HG03097 (cell line): ENCODE data around the gene DPH1.
"Not testable (repeated sequence)": the region's sequence is repeated elsewhere in the genome, so short reads cannot be mapped to it uniquely, and the experiment has no call there.

Experiments used
- ATAC-seq: cut with Tn5 transposase; IDR thresholded peaks from one replicate; pipeline ENCODE4 v1.9.1; 2021; ENCODE audit not compliant: unreplicated experiment, low FRiP score

Gene DPH1

DNA sequence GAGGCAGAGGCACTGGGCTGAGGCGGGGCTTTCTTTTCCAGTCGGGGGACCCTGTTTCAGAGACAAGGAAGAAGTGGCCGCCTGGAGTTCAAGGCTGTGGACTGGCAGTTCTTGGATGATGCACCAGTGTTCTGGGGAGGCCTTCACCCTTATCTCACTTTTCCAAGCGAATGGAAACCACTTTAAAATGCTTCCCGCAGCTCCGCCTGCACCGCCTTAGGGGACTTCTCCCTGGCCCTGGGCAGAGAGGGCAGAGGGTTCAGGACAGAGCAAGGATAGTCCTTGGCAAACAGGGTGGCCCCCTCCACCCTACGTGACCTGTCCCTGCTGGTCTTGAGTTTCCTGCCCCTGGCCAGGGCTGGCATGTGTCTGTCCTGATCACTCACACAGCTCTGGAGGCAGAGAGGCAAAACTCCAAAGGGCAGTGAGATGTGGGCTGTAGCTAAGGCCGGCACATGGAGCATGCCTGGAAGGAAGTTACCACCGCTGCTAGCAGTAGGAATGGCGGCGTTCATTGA is 25.5 kb upstream of the DPH1 start:
- no peak for ATAC-seq

GRCh38 chr17:2008332-2009126 is 21.4 kb upstream of the DPH1 start:
- ATAC-seq = no peak

DNA sequence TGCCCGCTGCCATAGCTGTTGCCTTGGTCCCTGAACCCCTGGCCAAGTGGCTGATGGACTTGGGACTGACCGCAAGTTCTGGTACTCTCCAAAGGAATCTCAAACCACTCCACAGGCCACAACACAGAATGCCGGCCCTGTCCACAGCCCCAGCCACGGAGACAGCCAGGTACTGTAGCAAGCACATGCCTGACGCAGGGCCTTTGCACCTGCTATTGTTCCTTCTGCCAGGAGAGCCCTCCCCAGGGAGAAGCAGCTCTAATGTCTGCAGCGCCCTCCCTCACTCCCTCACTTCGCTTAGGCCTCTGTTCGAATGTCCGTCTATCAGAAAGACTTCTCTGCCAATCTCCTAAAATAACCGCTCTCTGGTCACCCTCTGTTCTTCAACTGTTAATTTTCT is 20.2 kb upstream of the DPH1 start:
- ATAC-seq = no peak

GRCh38 chr17:2011411-2012371 is 18.3 kb upstream of the DPH1 start:
- no peak for ATAC-seq

DNA sequence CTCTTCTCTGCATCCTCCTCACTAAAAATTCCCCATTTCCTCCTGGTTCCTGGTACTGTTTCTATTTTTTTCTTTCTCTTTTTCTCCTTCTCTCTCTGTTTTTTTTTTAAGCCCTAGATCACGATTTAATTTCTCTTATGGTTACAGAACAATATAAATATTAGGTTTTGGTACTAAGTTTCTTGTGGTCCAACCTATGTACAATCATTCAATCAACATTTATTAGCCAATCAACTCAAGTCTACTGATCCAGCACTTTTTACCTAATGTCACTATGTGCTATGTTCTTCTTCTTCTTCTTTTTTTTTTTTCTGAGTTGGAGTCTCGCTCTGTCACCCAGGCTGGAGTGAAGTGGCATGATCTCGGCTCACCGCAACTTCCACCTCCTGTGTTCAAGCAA is 17.5 kb upstream of the DPH1 start:
- ATAC-seq = no peak

DNA sequence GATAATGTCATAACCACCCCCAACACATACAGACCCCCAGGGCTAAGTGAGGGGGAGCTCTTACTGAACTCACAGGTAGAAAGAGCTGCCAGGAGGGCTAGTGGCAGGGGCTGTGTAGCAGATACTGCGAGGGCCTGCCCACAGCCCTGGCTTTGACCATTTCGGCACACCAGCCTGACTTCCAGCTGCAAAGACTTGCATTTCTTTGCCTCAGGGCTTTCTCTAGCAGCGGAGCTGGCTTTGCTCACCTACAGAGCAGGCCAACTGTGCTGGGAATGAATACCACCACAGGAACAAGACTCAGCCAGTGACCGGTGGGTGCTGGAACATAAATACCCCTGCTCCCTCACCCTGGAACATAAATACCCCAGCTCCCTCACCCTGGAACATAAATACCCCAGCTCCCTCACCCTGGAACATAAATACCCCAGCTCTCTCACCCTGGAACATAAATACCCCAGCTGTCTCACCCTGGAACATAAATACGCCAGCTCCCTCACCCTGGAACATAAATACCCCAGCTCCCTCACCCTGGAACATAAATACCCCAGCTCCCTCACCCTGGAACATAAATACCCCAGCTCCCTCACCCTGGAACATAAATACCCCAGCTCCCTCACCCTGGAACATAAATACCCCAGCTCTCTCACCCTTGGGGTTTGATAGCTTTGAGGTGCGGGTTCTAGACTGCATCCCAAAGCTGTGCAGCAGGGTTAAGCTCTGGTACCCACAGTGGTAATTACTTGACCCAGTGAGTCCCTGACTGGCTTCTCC is 16.5 kb upstream of the DPH1 start:
- not testable (repeated sequence) for ATAC-seq

GRCh38 chr17:2013994-2014317 is 16.0 kb upstream of the DPH1 start:
- no peak for ATAC-seq

DNA sequence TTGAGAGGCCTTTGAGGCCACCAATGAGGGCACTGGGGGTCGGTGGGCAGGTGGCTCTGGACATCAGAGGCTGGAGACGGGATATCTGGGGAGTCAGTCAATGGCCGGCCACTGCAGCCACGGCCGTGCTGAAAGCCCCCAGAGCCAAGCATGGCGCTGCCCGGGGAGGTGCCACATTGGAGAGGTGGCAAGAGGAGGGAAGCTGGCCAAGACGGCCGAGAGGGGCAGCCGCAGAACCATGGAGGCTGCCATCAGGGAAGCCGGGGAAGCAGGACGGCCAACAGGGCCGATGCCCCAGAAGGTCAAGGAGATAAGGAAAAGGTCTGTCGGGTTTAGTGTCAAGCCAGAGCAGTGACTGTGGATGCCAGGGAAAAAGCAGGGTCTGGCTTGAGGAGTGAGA is 14.6 kb upstream of the DPH1 start:
- no peak for ATAC-seq

DNA sequence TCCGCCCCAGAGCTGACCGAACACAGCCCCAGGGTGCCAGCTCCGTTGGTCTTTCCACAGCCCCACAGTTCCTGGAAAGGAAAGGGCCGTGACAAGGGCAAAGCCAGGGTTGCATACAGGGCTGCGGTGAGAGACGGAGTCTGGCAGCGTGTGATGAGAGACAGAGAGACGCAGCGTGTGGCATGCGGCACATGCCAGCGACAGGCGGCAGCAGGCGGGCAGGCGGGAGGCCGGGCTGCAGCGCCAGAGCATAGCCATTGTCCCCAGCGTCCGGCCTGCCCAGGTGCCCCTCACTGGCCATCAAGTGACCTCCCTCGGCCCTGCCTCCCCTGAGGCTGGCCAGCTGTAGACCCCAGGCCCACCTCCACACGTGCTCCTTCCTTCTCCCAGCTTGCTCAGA is 13.5 kb upstream of the DPH1 start:
- no peak for ATAC-seq

DNA sequence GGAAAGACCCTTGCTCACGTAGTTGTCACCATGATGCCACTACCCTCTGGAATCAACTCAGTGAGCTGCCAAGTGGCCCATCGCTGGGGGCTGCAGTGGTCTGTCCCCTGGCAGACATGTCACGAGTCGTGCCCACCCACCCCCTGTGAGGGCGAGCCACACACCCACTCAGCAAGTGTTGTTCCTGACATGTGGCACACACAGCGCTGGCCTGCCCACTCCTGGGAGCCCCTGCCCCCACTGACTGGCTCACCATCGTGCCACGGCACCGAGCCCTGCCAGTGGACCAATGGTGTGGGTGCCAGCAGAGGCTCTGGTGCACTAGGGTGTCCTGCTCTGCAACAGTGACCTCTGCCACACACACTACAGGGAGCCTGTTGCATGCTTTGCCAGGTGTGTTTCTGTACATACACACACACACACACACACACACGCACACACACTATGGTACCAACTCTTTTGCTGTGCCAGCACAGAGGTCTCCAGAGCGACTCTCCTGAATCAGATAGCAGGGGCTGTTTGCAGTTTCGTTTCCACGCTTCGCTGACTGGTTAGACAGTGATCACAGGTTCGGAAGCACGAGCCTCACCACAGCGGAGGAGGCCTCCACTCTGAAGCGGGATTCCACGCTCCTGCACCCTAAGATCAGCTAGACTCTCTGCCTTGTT is 12.5 kb upstream of the DPH1 start:
- ATAC-seq = no peak

GRCh38 chr17:2018716-2019510 is 11.0 kb upstream of the DPH1 start:
- no peak for ATAC-seq

GRCh38 chr17:2019723-2020122 is 10.2 kb upstream of the DPH1 start:
- ATAC-seq = no peak

GRCh38 chr17:2020721-2021120 is 9.2 kb upstream of the DPH1 start:
- no peak for ATAC-seq

- ATAC-seq = no peak
These were observed 7.2 kb upstream of the DPH1 start for GRCh38 chr17:2022647-2023240.

DNA sequence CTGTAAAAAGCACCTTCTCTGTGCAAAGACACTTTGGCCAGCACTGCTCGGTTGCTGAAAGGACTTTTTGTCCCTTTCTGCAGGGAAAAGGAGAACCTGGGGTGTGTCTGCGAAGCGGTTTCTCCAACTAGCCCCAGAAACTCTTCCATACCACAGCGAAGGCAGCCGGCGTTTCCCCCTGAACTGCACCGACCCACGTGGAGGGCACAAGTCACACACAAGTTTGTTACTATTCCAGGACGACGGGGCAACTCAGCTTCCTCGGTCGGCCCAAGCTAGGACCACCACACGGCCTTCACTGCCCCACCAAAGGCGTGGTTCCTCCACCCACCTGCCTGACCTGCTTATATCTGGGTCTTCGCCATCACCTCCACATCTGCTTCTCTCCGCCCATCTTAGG is 6.7 kb upstream of the DPH1 start:
- ATAC-seq = no peak

- no peak for ATAC-seq
These were observed 6.0 kb upstream of the DPH1 start for GRCh38 chr17:2023692-2024571.

- ATAC-seq = no peak
These were observed 5.3 kb upstream of the DPH1 start for GRCh38 chr17:2024572-2025219.

DNA sequence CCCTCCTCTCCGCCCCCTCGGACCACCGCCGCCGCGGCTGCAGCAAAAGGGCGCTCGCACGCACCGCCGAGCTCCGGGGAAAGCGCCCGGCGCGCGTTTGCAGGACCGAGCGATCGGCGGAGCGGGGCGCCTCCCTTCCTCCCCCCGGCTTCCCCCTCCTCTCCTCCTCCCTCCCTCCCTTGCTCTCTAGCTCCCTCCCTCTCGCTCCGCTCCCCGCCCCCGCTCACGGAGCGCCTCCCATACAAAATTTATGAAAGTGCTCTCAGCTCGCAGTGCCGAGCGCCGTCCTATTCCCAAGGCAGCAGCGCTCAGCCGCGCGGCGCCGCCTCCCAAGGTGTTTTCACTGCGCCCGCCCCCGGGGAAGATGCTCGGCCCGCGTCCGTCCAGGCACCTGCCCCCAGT is 4.7 kb upstream of the DPH1 start, which contains the start of gene RTN4RL1:
RTN4RL1 (minus strand) TSS at position 115 of the 402 bp plus-strand sequence. CDS start 469 bp downstream, outside the sequence.
- ATAC-seq = no peak
